Smooth muscle cell (in vitro differentiated cells): ENCODE data around the gene PDE11A. TPM values are rescaled to one million over a fixed set of nuclear protein-coding genes. Genes with fewer than 3 reads are reported as not detected.

Source experiments
- DNase-seq: peaks from one replicate; lab custom pipeline; 2025; ENCODE audit not compliant: unreplicated experiment; lab: John Stamatoyannopoulos, UW
- H2AFZ ChIP-seq: fragments of 200-600 bp; sonication (generic); 2 replicates; pipeline ENCODE4 v1.6.0; 2016; ENCODE audit warnings: antibody characterized with exemption, low read depth, mild to moderate bottlenecking
- H3F3A ChIP-seq: fragments of 200-600 bp; sonication (generic); 2 replicates; pipeline ENCODE4 v1.6.0; 2017; ENCODE audit warnings: antibody characterized with exemption, low read depth
- H3K27ac ChIP-seq: fragments of 200-600 bp; sonication (generic); 2 replicates; pipeline ENCODE4 v1.5.1; 2016; ENCODE audit warnings: low read depth, mild to moderate bottlenecking
- H3K27me3 ChIP-seq: fragments of 200-600 bp; sonication (generic); 2 replicates; pipeline ENCODE4 v1.6.1; 2016; ENCODE audit warnings: low read depth, mild to moderate bottlenecking
- H3K36me3 ChIP-seq: fragments of 200-600 bp; sonication (generic); 2 replicates; pipeline ENCODE4 v1.5.1; 2016; ENCODE audit warnings: low read depth
- H3K4me1 ChIP-seq: fragments of 200-600 bp; sonication (generic); 2 replicates; pipeline ENCODE4 v1.5.1; 2016; ENCODE audit warnings: low read depth
- H3K4me2 ChIP-seq: fragments of 200-600 bp; sonication (generic); 2 replicates; pipeline ENCODE4 v1.6.0; 2016; ENCODE audit warnings: mild to moderate bottlenecking
- H3K4me3 ChIP-seq: fragments of 200-600 bp; sonication (generic); 2 replicates; pipeline ENCODE4 v1.5.1; 2016; ENCODE audit warnings: mild to moderate bottlenecking
- H3K79me2 ChIP-seq: fragments of 200-600 bp; sonication (generic); 2 replicates; pipeline ENCODE4 v1.6.0; 2016; ENCODE audit warnings: low read depth, mild to moderate bottlenecking
- H3K9ac ChIP-seq: fragments of 200-600 bp; sonication (generic); 2 replicates; pipeline ENCODE4 v1.6.0; 2016; ENCODE audit warnings: low read depth
- H3K9me3 ChIP-seq: fragments of 200-600 bp; sonication (generic); replicated peaks from 2 replicates; pipeline ENCODE4 v1.5.1; 2016; ENCODE audit warnings: low read depth
- H4K20me1 ChIP-seq: fragments of 200-600 bp; sonication (generic); 2 replicates; pipeline ENCODE4 v1.6.0; 2016; ENCODE audit warnings: low read depth
- CTCF ChIP-seq: fragments of 200-600 bp; sonication (generic); IDR thresholded peaks from 2 replicates; pipeline ENCODE4 v1.5.1; 2017; ENCODE audit warnings: borderline replicate concordance, mild to moderate bottlenecking, antibody characterized with exemption; ENCODE audit not compliant: insufficient read depth, poor library complexity, severe bottlenecking
- WGBS: methylation state at CpG from one replicate; pipeline ENCODE4 v1.1.7; 2016; ENCODE audit warnings: low lambda C conversion rate; 5-methylcytosine and 5-hydroxymethylcytosine counted together
- polyA plus RNA-seq: library from polyadenylated mRNA; unstranded; fragments of >200 nt; fragmentation: Nextera tagmentation; extraction: Ambion mirVana; gene quantifications from 2 replicates; pipeline ENCODE4 v1.2.1, GENCODE V29; 2016
- total RNA-seq: library from RNA; depleted of rRNA; stranded (reverse); fragments of >200 nt; gene quantifications from 2 replicates; pipeline ENCODE4 v1.2.3, GENCODE V29; 2014

Gene PDE11A
- total and polyA plus RNA-seq, 2 experiments from 2014 or later: under 0.01 TPM; not detected in 1

DNA sequence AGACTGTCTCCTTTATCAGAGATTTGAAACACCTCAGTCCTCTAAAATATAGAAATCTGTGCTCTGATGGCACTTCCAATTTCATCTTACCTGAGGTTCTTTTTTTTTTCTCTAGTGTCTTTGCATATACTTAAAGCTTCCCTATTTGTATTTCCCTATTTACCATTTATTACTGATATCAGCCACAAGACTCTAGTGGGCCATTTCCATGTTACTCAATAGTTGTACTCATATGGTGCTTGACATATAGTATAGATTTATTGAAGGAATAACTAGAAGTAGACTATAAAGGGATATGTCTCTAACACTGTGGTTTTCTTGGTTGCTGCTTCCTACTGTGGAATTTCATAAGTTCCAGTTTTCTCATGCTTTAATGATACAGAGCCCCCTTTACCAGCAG, 42.7 kb upstream of the PDE11A start:
- H4K20me1 ChIP-seq: no peaks in the 10 kb centered on the region
- TF ChIP-seq CTCF: no peak
- no peak overlapping the region for H3K4me3 ChIP-seq
- no peak overlapping the region for H2AFZ ChIP-seq
- no peaks in the 10 kb centered on the region for H3K36me3 ChIP-seq
- no peak overlapping the region for H3K4me2 ChIP-seq
- peaks cover 8% of the 10 kb centered on the region for H3K79me2 ChIP-seq
- no peak for DNase-seq
- no peak overlapping the region for H3K9ac ChIP-seq
- no peaks in the 10 kb centered on the region for H3K27me3 ChIP-seq
- H3K4me1 ChIP-seq: peaks cover 7% of the 10 kb centered on the region
- H3F3A ChIP-seq: no peaks in the 10 kb centered on the region
- H3K27ac ChIP-seq: no peak overlapping the region
- no peaks in the 10 kb centered on the region for H3K9me3 ChIP-seq

DNA sequence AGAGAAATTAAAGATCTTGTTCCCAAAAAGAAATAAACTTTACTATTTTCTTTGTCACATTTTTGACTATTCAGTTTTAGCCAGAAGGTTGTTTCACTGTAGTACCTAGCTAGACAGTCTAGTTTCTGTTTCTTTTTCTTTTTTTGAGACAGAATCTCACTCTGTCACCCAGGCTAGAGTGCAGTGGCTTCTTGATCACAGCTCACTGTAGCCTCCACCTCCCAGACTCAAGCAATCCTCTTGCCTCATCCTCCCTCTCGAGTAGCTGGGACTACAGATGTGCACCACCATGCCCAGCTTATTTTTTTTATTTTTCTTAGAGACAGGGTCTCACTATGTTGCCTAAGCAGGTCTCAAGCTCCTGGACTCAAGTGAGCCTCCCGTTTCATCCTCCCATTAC, 41.9 kb upstream of the PDE11A start:
- 95% methylated on average over 2 of the region's 2 CpGs for WGBS
- no peak overlapping the region for H3K9ac ChIP-seq
- H3K79me2 ChIP-seq: peaks cover 8% of the 10 kb centered on the region
- no peaks in the 10 kb centered on the region for H4K20me1 ChIP-seq
- DNase-seq: no peak
- H3K4me2 ChIP-seq: no peak overlapping the region
- H2AFZ ChIP-seq: no peak overlapping the region
- no peak overlapping the region for H3K4me3 ChIP-seq
- H3K9me3 ChIP-seq: no peaks in the 10 kb centered on the region
- H3K27ac ChIP-seq: no peak overlapping the region
- TF ChIP-seq CTCF: no peak
- H3K27me3 ChIP-seq: no peaks in the 10 kb centered on the region
- H3K4me1 ChIP-seq: peaks cover 7% of the 10 kb centered on the region
- H3F3A ChIP-seq: no peaks in the 10 kb centered on the region
- no peaks in the 10 kb centered on the region for H3K36me3 ChIP-seq

DNA sequence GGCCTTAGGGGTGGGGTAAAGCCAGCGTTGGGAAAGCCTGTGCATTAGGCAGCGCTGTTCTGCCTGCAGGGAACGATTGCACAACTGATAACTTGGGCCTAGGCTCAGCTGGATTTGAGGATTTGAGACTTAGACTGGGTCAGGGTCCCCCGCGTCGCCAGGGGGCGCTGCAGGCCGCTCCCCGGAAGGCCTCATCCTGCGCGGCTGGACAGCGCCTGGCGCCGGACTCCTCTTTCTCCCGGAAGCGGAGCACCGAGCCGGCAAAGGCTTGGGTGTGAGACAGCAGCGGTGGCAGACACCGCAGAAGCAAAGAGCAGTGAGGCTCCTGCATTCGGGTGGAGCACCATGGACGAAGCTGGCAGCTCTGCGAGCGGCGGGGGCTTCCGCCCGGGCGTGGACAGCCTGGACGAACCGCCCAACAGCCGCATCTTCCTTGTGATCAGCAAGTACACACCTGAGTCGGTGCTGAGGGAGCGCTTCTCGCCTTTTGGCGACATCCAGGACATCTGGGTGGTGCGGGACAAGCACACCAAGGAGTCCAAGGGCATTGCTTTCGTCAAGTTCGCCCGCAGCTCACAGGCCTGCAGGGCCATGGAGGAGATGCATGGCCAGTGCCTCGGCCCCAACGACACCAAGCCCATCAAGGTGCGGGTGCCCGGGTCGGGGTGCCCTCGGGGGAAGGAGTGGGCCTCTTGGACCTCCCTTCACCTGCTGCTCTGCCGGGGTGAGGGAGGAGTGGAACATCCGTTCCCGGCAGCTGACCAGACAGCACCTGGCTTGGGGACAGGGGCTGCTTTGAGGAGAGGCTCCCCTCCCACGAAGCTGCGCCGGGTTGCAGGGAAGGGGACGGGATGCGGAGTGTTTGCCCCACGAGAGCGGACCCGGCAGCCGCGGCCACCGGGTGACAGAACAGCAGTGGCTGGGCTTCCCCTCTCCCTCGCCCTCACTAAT, 39.9 kb upstream of the PDE11A start, which contains the start of gene RBM45:
Gene RBM45 (plus strand): TSS at position 236 of the 951 bp plus-strand sequence. CDS start 110 bp downstream, at position 346.
- Histone ChIP-seq H4K20me1 (no peaks in the 10 kb centered on the region), H3K36me3 (no peaks in the 10 kb centered on the region), H3F3A (no peaks in the 10 kb centered on the region), H3K79me2 (peaks cover 8% of the 10 kb centered on the region), H3K4me1 (peaks cover 7% of the 10 kb centered on the region), H3K9ac (peak within 1 kb of the TSS; percentile 55), H3K27me3 (no peaks in the 10 kb centered on the region), H2AFZ (peak within 1 kb of the TSS; percentile 98), H3K4me3 (peak within 1 kb of the TSS; percentile 84), H3K9me3 (no peaks in the 10 kb centered on the region), H3K4me2 (peak within 1 kb of the TSS; percentile 89), H3K27ac (no peak within 1 kb of the TSS)
- peak; percentile 70 for DNase-seq
- WGBS: under 1% methylated on average over 59 of the region's 60 CpGs
- peak; percentile 95 for TF ChIP-seq CTCF
